Stimulated activated CD8-positive, alpha-beta memory T cell treated with anti-CD3 and anti-CD28 coated beads, Interleukin-4, amount 100 ng/mL, for 1 hour (primary cell): ENCODE measurements around the gene USP1.

Experiments used
- DNase-seq, 2 donors: peaks; one replicate each; pipeline ENCODE4 v3.0.0-alpha.2; 2020; ENCODE audit warnings: low read depth in 2 of 2, low spot score in 1 of 2

USP1 gene

GRCh38 chr1:62425041-62425440 is 11.8 kb upstream of the USP1 start:
- DNase-seq = no peak

DNA sequence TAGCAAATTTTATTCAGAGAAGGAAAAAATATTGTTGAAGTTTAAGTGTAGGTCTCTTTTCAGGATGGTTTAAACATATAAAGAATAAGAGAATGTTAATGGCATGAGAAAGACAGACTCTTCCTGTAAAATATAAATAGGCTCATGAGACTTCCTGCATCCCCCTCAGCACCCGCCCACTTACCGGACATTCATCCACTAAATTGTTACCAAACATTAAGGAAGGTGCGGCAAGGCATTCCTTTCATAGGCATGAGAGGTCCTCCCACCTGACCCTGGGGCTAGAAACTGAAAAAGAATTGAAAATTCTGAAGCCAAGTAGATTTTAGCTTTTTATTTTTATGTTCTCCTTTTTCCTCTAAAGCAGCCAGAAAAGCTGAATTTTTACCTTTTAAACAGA is 10.6 kb upstream of the USP1 start:
- no peak for DNase-seq

- no peak for DNase-seq
Measured at GRCh38 chr1:62426794-62427193, 10.1 kb upstream of the USP1 start.

- no peak for DNase-seq
Measured at GRCh38 chr1:62428351-62428750, 8.5 kb upstream of the USP1 start.

GRCh38 chr1:62429581-62429980 is 7.3 kb upstream of the USP1 start:
- no peak for DNase-seq

DNA sequence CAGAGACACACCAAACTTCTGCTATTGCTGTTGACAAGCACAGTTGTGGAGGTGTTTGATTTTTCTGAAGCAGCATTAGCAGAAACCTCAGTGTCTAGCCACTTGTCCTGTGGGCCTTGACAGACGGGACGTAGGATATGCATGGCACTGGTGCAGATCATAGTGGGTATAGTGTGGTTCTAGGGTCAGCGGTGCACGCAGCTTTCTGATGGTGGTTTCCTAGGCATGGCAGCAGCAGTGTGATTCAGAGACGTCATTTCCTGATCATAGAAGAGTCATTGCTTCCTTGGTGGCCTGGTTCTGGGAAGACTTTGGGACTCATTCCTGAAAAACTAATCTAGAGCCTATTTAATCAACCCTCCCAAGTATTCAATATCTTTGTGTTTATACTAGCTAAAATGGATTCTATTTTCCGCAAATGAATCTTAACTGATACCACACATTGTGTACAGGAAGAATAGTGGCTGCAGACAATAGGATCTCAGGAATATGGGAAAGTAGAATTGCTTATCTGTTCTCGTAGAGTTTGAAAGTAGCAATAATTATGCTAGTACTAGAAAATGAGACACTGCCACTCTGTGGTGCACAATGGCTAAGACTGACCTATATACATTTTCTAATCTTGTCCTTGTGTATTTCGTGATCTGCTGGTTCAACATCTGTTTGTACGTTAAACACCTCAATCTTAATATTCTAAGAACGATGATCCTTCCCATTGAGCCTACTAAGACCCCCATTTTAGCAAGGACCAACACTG is 2.8 kb upstream of the USP1 start:
- DNase-seq = no peak

- DNase-seq = no peak
Measured at GRCh38 chr1:62434618-62435001, 2.2 kb upstream of the USP1 start.

DNA sequence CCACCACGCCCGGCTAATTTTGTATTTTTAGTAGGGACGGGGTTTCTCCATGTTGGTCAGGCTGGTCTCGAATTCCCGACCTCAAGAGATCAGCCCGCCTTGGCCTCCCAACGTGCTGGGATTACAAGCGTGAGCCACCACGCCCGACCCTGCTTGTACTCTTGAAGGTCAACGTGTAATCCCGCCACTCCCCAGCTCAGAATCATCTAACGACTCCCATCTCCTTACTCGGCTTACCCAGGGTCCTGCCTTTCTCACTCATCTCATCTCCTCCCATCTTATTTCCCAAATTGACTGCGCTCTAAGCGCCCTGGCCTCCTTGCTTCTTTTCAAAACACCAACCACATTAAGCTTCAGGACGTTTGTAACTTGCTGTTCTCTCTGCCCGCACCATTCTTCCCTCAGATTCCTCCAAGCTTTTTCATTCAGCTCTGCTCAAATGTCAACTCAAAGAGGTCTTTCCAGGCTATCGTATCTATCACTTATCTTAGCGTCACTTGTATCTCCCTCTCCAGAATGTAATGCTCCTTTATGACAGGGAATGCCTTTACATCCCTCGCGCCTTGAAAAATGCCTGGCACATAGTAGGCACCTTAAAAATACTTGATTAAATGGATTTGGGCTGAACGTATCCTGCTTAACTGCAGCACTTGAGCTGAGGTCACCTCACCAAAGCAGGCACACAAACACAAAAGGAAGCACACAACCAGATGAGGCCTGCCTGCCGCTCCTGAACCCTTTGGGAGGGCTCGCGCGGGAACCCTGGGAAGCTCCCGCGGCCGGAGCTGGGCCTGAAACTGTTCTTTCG is 1.4 kb upstream of the USP1 start:
- DNase-seq = no peak

GRCh38 chr1:62436039-62436465 is 797 bp upstream of the USP1 start:
- peak; percentile 84 to 93 for DNase-seq

DNA sequence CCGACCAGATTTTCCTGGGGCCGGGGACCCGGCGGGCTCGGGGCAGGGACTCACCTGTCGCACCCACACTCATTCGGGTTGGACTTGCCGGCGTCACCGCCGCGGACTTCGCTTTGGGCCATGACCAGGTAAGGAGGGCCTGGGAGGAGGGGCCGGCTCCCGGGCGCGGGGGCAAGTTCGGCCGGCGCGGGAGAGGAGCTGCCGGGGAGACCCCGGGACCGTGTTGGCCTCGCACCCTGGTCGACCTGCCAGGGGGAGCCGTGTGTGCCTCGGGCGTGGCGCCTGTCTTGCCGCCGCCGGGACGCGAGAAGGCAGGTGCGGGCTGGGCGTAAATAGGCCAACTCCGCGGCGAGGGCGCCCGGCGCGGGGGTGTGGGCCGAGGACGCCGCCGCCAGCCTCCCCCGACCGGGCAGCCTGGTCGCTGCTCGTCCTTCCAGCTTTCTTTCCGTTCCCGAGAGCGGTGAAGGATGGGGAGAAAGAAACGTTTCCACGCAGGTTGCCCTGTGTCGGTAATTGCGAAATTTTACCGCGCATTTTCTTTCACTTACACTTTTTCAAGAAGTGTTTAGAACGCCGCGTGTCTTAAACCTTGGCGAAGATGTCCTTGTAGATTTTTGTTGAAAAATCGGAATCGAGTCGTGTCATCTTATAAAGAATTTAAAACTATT is 558 bp downstream of the USP1 start:
- DNase-seq = peak in 1 of 2 donors; percentile 4

GRCh38 chr1:62438163-62438562 is 1.3 kb downstream of the USP1 start:
- DNase-seq = no peak

DNA sequence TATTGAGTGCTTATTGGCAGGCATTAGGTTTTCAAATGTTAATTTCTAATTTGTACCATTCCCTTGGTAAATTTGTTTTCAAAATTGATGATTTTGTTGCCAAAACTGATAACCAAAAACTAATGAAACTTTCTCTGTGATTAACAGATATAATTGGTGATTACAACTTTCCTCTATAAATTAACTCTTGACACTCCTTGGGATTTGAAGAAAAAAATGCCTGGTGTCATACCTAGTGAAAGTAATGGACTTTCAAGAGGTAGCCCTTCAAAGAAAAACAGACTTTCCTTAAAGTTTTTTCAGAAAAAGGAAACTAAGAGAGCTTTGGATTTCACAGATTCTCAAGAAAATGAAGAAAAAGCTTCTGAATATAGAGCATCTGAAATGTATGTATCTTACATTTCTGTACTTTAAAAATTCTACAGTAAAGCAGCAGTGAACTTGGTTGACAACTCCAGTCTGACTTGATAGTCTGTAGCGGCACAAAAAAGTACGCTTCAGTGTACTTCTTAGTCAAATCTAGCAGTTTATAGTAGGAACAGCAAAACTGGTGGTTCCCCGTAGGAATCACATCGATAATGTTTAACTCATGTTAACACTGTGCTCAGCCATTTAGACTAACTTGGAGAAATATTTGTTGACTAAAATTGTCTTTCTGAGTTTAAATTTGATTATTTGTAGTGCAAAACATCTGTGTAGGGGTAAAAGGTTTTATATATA is 3.0 kb downstream of the USP1 start:
- DNase-seq = no peak

DNA sequence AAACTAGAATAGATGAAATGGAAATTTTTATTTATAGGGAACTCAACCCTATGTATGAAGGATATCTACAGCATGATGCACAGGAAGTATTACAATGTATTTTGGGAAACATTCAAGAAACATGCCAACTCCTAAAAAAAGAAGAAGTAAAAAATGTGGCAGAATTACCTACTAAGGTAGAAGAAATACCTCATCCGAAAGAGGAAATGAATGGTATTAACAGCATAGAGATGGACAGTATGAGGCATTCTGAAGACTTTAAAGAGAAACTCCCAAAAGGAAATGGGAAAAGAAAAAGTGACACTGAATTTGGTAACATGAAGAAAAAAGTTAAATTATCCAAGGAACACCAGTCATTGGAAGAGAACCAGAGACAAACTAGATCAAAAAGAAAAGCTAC is 7.9 kb downstream of the USP1 start:
- no peak for DNase-seq

DNA sequence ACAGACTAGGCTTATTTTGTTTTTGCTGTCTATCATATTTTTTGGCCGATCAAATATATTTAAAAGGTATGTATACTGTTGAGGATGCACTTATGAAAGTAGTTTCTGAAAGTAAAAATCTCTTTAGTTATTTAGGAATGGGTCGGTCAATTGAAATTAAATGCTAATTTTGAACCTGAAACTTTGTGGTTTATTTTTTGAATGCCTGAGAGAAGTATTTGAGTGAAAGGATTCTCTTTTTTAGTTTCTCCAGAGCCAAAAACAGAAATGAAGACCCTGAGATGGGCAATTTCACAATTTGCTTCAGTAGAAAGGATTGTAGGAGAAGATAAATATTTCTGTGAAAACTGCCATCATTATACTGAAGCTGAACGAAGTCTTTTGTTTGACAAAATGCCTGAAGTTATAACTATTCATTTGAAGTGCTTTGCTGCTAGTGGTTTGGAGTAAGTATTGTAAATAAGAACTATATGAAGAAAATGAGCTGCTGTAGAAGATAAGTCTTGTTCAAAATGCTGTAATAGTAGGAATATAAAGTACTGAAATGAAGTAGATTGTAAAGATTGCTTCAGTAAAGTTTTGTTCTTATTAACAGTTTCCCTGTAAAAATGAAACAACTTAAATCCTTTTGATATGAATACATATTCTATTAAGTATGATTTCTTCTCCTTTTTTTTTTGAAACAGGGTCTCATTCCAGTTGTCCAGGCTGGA is 11.5 kb downstream of the USP1 start:
- no peak for DNase-seq

DNA sequence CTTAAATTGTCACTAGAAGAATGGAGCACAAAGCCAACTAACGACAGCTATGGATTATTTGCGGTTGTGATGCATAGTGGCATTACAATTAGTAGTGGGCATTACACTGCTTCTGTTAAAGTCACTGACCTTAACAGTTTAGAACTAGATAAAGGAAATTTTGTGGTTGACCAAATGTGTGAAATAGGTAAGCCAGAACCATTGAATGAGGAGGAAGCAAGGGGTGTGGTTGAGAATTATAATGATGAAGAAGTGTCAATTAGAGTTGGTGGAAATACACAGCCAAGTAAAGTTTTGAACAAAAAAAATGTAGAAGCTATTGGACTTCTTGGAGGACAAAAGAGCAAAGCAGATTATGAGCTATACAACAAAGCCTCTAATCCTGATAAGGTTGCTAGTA is 13.5 kb downstream of the USP1 start:
- no peak for DNase-seq

DNA sequence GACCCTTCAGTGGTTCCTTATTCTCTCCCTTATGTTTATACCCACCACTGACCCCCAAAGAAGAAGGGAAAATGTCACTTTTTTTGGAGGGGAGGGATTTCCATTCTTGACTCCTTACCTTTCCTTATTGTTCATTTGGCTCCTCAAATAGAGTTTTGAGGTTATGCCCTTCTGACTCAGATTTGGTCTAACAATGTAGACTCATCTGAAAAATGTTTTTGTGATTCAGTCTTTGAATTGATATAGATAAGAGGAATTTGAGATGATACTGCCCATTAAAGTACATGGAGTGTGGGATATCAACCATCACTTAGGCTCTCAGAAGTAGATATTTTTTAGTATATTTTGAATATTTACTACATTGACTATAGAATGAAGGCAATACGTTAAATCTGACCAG is 16.1 kb downstream of the USP1 start:
- no peak for DNase-seq

DNA sequence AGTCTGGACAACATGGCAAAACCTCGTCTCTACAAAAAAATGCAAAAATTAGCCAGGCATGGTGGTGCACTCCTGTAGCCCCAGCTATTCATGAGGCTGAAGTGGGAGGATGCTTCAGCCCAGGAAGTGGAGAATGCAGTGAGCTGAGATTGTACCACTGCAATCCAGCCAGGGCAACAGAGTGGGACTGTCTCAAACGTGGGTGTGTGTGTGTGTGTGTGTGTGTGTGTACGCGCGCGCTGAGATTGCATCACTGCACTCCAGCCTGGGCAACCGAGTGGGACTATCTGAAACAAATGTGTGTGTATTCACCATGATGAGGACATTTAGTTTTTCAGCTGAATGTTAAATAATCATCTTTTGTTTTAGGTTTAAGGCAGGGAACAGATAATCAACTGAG is 21.1 kb downstream of the USP1 start:
- DNase-seq = no peak

- DNase-seq = no peak
Measured at GRCh38 chr1:62462370-62462769, 25.5 kb downstream of the USP1 start.

DNA sequence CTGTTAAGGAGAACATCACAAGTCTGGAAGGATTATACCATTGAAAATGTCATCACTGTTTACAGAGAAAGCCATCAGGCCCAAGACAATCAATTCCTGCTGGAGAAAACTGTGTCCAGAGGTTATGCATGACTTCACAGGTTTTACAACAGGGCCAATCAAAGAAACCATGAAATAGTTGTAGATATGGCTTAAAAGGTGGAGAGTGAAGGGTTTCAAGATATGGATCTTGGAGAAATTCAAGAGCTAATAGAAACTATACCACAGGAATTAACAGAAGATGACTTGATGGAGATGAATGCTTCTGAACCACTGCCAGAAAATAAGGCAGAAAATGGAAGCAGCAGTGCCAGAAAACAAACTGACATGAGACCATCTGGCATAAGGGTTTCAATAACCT is 30.2 kb downstream of the USP1 start:
- DNase-seq = no peak

DNA sequence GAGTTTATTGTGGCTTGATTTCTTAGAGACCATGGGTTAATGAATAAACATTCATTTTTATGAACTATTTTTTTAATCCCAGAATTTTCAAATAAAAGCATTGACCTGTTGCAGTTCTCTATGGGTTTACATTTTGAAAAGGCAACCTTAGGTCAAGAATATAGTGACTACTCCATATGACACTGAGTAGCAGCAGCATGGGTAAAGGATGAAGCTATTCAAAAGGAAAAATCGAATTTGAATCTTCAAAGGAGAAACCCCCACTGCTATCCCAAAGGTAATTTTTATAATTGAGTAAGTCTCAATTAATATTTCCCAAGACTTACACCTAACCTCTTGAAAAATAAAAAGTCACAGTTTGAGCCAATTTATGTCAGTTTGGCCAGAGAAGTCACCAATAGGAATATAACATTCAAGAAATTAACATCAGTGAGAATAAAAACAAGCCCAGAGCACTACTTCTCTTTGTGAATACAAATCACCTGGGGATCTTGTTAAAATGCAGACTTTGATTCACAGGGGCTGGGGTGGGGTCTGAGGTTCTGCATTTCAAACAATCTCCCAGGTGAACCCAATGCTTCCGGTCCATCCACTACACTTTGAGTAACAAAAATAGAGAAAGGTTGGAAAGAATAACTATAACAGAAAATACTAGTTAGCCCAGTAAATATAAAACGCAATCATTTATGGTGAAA is 39.8 kb downstream of the USP1 start:
- no peak for DNase-seq
